NCI-H2171 (cell line): Measurements from ENCODE around the gene SFT2D2.

Source experiments
- DNase-seq: peaks from one replicate; lab custom pipeline; 2025; lab: John Stamatoyannopoulos, UW

The SFT2D2 gene

DNA sequence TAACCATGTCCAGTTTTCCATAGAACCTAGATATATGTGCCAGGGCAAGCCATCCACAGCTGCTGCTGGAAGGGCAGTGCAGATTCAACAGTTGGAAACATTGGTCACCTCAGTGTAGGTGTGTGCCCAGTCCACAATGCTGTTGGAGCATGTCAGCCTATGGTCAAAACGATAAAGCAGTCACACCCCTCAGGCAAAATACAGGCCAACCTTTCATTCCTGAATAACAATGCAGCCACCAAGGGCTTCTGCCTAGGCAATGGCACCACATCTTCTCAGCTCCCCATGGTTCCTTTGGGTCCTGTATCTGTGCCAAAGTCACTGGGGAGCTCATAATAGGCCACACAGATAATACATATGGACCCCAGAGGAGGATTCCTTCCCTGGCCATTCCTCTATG lies 39.8 kb downstream of the SFT2D2 start:
- no peak for DNase-seq

- DNase-seq, result no peak
Observed at GRCh38 chr1:168266644-168267186, 40.9 kb downstream of the SFT2D2 start.

- no peak for DNase-seq
Observed at GRCh38 chr1:168271636-168272035, 45.8 kb downstream of the SFT2D2 start.

- no peak for DNase-seq
Observed at GRCh38 chr1:168273575-168273974, 47.8 kb downstream of the SFT2D2 start.

- DNase-seq, result no peak
Observed at GRCh38 chr1:168279253-168279652, 53.4 kb downstream of the SFT2D2 start.

DNA sequence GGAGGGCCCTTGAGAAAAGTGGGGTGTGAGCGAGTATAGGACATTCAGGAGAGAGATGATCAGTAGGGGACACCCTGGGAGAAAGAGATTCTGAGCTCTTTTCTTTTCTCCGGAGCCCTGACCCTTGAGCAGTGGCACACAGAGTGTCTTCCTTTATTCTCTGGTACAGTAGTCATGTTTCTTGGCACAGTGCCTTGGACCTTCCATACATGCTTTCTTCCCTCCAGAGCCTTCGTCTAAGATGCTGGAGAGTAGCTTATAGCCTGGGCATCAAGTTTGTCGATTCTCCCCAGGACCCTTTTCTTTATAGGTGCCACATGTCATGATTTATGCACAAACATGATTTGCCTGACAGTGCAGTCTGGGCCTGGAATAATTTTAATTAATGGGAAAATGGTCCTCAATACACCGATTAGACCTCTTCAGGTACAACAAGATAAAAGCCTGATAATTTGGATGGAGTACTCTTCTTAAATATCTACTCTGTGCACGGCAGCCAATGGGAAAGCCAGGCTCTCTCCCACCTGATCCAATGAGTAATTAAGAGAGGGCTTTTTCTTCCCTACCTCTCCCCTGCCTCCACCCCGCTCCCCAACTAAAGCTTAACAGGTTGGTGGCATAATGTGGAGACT lies 54.6 kb downstream of the SFT2D2 start, which contains the start of gene TBX19:
TSS of gene TBX19 (plus strand) at position 582 of the 632 bp plus-strand sequence. CDS start 214 bp downstream, outside the sequence.
- no peak for DNase-seq

DNA sequence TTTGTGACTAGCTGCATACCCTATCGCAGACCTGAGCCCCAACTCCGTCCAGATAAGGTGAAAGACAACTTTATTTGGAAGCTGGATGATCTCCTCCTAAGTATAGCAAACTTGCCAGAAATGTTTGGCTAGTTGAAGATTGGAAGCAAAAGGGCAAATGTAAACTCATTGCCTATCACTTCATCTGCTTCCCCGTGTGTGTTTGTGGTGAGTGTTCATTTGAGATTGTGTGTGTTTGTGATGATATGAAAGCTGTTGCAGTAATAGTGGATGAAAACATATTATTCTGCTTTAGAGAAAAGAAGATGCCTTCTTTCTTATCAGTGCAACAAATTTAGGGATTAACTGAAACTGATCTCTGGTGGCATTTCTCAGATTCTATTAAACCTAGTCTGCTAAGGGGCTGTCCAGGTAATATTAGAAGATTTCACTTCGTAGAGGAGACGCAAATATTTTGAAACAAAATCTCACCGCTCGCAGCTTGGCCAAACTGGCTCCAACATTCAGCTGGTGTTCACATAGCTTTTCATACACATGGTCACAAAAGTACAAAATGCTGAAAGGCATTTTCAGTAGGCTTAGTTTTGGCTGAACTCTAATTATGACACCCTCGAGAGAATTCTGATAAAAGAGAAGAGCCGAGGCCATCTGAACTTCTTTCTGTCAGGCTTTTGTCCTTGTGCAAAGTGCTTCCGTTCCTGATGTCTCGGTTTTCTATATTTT lies 56.0 kb downstream of the SFT2D2 start:
- DNase-seq, result no peak

- DNase-seq, result no peak
Observed at GRCh38 chr1:168285521-168285790, 59.7 kb downstream of the SFT2D2 start.

DNA sequence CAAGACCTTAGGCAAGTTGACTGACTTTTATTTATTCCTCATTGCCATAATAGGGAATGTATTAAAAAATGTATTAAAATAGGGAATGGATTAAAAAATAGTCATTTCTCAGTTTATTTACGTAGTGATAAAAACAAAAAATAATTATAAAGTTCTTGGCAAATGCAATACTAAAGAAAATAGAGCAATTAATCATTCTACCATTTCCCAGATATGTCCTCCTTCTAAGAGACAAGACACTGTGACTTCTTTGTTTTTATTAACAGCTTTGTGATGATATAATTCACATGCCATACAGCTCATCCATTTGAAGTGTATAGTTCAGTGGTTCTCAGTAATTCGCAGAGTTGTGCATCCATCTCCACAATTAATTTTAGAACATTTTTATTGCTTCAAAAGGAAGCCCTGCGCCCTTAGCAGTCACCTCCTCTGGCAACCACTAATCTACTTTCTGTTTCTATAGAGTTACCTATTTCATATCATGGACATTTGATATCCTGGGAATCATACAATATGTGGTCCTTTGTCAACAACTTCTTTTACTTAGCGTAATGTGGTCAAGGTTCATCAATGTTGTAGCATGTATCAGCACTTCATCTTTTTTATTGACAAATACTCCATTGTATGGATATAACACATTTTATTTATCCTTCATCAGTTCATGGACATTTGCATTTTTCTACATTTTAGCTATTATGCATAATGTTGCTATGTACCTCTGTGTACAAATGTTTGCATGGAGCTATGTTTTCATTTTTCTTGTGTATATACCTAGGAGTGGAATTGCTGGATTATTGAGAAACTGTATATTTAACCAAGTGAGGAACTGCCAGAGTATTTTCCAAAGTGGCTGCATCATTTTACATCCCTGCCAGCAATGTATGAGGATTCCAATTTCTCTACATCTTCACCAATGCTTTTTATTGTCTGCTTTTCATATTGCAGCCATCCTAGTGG lies 60.4 kb downstream of the SFT2D2 start:
- DNase-seq, result no peak

- DNase-seq, result no peak
Observed at GRCh38 chr1:168287237-168287664, 61.4 kb downstream of the SFT2D2 start.

DNA sequence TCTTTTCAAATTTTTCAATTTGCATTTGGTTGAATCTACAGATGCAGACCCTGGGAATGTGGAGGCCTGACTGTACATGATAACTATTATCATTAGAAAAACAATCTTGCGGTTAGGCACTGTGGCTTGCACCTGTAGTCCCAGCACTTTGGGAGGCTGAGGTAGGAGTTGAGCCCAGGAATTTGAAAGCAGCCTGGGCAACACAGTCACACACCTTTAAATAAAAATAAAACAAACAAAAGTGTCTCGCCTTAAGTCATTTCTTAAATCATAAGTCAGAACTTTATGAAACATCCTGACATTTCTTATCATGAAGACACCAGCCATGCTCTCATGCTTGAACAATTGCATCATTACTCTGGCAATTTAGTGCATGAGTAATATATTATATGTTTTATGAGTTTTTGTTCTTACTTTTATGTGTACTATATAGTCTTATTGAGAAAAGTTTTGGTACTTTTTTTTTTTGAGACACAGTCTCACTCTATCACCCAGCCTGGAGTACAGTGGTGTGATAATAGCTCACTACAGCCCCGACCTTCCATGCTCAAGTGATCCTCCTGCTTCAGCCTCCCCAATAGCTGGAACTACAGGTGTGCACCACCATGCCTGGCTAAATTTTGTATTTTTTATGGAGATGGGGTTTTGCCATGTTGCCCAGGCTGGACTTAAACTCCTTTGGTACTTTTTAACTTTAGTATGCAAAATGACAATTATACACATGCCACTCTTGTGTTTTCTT lies 62.7 kb downstream of the SFT2D2 start:
- no peak for DNase-seq

DNA sequence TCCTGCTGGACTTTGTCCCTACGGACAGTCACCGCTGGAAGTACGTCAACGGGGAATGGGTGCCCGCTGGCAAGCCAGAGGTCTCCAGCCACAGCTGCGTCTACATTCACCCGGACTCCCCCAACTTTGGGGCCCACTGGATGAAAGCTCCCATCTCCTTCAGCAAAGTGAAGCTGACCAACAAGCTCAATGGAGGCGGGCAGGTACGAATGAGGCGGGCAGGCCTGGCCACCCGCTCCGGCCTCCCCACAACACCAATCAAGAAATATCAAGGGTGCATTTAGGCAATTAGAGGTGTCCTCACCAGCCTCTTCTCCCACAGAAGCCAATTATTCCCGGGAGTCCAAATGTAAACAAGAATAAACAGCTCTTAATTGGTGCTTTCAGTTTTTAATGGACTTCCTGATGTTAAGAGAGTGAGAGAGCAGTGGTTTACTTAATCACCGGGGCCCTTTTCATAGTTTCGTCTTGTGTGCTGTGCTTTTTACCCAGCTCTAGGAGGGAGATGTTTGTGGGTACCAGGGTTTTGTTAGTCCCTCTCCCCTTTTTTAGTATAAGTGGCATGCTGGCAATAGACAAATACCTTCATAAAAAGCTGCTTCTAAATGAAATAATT lies 65.5 kb downstream of the SFT2D2 start:
- no peak for DNase-seq

GRCh38 chr1:168293356-168293755 lies 67.6 kb downstream of the SFT2D2 start:
- DNase-seq, result no peak

DNA sequence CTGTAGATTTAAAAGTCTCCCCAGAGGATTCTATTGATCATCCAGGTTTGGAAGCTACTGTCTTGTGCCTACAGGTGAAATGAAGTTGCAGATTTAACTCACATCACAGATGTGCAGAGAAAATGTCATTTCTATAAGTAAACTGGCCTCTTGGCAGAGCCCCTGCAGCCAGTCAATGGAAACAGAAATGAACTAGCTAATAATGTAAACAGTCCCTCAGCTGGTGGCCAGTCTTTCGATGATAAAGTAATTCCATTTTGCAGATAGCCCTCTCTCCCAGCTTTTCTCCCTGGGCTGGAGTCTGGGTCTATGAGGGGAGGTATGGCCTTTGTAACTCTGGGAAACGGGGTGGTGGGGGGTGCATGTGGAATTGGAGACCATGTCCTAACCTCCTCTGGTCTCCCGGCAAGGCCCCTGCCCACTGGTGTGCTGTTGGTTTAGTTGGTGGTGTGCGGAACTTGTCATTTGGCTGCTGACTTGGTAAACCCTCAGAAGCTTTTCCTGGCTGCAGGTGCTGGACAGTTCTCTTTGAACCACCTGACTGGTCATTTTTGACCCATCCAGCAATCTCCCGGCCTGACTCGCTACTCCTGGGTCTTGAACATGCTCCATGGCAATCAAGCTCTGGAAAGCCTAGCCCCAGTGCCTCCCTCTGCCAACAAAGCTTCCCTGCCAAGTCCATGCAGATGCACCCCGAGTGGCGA lies 69.8 kb downstream of the SFT2D2 start:
- no peak for DNase-seq

DNA sequence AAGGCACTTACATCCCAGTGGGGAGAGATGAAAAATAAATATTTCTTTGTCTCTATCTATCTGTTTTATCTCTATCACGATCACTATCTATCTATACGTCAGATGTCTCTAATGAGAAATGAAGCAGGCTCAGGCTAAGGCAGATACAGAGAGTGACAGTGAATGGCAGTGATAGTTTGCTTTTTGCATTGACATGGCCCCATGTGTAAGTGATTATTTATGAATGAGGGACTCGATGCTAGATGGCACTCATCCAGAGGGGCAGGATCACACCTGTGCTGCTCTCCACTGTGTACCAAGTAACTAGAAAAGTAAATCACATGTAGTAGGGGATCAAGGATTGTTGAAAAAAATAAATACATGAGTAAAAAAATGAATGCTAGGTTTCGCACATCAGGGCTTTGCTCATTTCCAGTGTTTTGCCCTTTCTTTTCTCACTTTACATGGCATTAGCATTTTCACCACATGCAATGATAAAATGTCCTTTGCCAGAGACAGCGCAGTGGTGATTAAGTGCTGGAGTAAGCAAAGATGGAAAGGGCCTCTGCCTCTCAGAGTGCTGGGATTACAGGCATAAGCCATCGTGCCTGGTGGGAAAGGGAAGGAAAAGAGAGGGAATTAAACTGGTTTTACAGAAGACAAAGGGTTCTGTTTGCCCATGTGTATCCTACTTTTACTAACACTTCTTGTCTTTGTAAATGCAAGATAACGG lies 71.4 kb downstream of the SFT2D2 start:
- DNase-seq, result peak; percentile 14

GRCh38 chr1:168298446-168298845 lies 72.6 kb downstream of the SFT2D2 start:
- no peak for DNase-seq

GRCh38 chr1:168300626-168301025 lies 74.8 kb downstream of the SFT2D2 start:
- DNase-seq, result no peak

- DNase-seq, result no peak
Observed at GRCh38 chr1:168301664-168302320, 76.0 kb downstream of the SFT2D2 start.
